AG04449 (cell line): ENCODE results near the gene MESP2.

ENCODE experiments used
- CTCF ChIA-PET: fragments of 350-600 bp; formaldehyde crosslinking; extraction: SDS; loops from one replicate; lab custom pipeline; 2021; ENCODE audit warnings: antibody characterized with exemption; lab: Yijun Ruan, JAX
- POLR2A ChIA-PET: fragments of 400-600, 350-600 bp; formaldehyde crosslinking; extraction: SDS; loops from one replicate; lab custom pipeline; 2020; ENCODE audit warnings: antibody characterized with exemption, inconsistent platforms; lab: Yijun Ruan, JAX
- DNase-seq: peaks from one replicate; pipeline ENCODE4 v3.0.0-alpha.2; 2010; ENCODE audit warnings: low read depth, low spot score
- H3K4me3 ChIP-seq: 2 replicates; pipeline ENCODE4 v1.5.1; 2011; ENCODE audit warnings: low read depth, mild to moderate bottlenecking, control low read depth, low read length
- CTCF ChIP-seq: IDR thresholded peaks from one replicate; pipeline ENCODE4 v1.5.1; 2011; ENCODE audit warnings: mild to moderate bottlenecking, moderate library complexity, low read length, control low read depth, inconsistent platforms; ENCODE audit not compliant: insufficient read depth; ENCODE audit errors: missing control alignments

The MESP2 gene

DNA sequence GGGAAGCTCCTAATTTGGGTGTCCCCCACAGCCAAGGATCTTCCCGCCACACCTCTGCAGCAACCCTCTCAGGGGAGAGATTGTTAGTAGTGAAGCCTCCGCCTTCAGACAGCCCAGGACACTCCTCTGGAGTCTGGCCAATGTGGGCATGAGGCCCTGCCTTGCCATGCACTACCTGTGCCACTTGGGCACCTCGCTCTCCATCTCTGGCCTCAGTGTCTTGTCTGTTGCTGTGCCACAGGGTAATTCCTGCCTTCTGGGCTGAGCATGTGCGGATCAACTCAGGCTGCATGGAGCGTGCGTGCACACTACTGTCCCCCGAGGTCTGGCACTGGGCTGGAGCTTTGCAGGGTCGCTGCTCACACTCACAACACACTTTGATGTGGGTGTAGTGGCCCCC, 17.2 kb upstream of the MESP2 start:
- POLR2A ChIA-PET: no interaction called here
- no peak for DNase-seq
- CTCF ChIA-PET: interaction anchor here (1.6 to 30.0 kb wide), 7 partner anchors 8 to 131 kb away, joined by 4 to 842 read pairs (median 86); partner anchors contain the start of genes AP3S2, MESP1 and MESP2

GRCh38 chr15:89759835-89760234, 16.3 kb upstream of the MESP2 start:
- CTCF ChIA-PET: interaction anchor here (1.0 to 30.0 kb wide), 25 partner anchors 9 to 244 kb away, joined by 3 to 842 read pairs (median 10); partner anchors contain the start of genes AP3S2, ARPIN, MESP1 and MESP2
- POLR2A ChIA-PET: no interaction called here
- no peak for DNase-seq
- no peak overlapping the region for H3K4me3 ChIP-seq
- TF ChIP-seq CTCF: no peak

More for the DNA sequence above, 17.2 kb upstream of the MESP2 start:
- H3K4me3 ChIP-seq: no peak overlapping the region
- no peak for TF ChIP-seq CTCF

GRCh38 chr15:89760303-89761008, 15.7 kb upstream of the MESP2 start:
- DNase-seq: no peak
- H3K4me3 ChIP-seq: no peak overlapping the region
- peak; percentile 99 for TF ChIP-seq CTCF
- POLR2A ChIA-PET: interaction anchor here (0.7 to 1.1 kb wide), 3 partner anchors 13 to 133 kb away, joined by 3 read pairs; partner anchors contain the start of gene AP3S2
- CTCF ChIA-PET: interaction anchor here (0.5 to 30.0 kb wide), 51 partner anchors 10 to 344 kb away, joined by 3 to 842 read pairs (median 5); partner anchors contain the start of genes AP3S2, ARPIN, MESP1 and MESP2

- DNase-seq: no peak
- ChIA-PET CTCF (interaction anchor here (0.5 to 30.0 kb wide), 52 partner anchors 11 to 343 kb away, joined by 3 to 842 read pairs (median 5); partner anchors contain the start of genes AP3S2, ARPIN, MESP1 and MESP2), POLR2A (interaction anchor here (0.7 to 1.1 kb wide), 3 partner anchors 12 to 133 kb away, joined by 3 read pairs; partner anchors contain the start of gene AP3S2)
- TF ChIP-seq CTCF: no peak
- no peak overlapping the region for H3K4me3 ChIP-seq
Observed at GRCh38 chr15:89761009-89761831, 14.9 kb upstream of the MESP2 start.

DNA sequence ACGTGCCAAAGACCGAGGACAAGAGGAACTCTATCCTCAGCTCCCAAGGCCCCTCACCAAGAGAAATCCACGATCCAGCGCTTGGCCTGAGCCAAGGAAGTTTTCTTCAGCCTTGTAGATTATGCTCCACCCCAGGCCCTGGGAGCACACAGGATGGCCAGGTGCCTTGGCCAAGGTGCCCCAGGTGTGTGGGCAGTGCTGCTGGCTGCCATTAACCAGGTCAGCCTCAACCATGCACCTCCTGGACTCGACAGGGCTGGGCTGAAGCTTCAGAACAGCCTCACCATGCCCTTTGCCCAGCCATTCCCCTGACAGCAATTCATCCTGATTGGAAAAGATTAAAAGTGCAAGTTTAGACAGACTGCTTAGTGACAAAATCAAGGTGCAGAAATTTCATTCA, 14.2 kb upstream of the MESP2 start:
- ChIA-PET CTCF (interaction anchor here (1.0 to 30.0 kb wide), 33 partner anchors 10 to 325 kb away, joined by 3 to 842 read pairs (median 6); partner anchors contain the start of genes AP3S2, ARPIN, MESP1 and MESP2), POLR2A (interaction anchor here (1.1 kb wide), 1 partner anchor 11 kb away, joined by 3 read pairs; no protein-coding TSS in a partner anchor)
- TF ChIP-seq CTCF: no peak
- H3K4me3 ChIP-seq: no peak overlapping the region
- no peak for DNase-seq
